Left ventricle myocardium inferior (tissue), 1 donor: ENCODE data around the gene TMEM80. TPM values are rescaled to one million over a fixed set of nuclear protein-coding genes. Genes with fewer than 3 reads are reported as not detected.

Experiments
- DNase-seq: peaks from one replicate; pipeline ENCODE4 v3.0.0-alpha.2; 2020
- H3K27ac ChIP-seq: fragments of 200-600 bp; replicated peaks from 2 replicates; pipeline ENCODE4 v1.8.0; 2021
- H3K27me3 ChIP-seq: fragments of 200-600 bp; 2 replicates; pipeline ENCODE4 v1.8.0; 2021; ENCODE audit warnings: low read depth
- H3K36me3 ChIP-seq: fragments of 200-600 bp; 2 replicates; pipeline ENCODE4 v1.8.0; 2021
- H3K4me1 ChIP-seq: fragments of 200-600 bp; 2 replicates; pipeline ENCODE4 v1.8.0; 2021
- H3K4me3 ChIP-seq: fragments of 200-600 bp; 2 replicates; pipeline ENCODE4 v1.8.0; 2021; ENCODE audit warnings: mild to moderate bottlenecking, moderate library complexity
- H3K9me3 ChIP-seq: fragments of 200-600 bp; replicated peaks from 2 replicates; pipeline ENCODE4 v1.8.0; 2021
- CTCF ChIP-seq: fragments of 200-600 bp; IDR thresholded peaks from 2 replicates; pipeline ENCODE4 v1.8.0; 2021; ENCODE audit warnings: antibody characterized with exemption, mild to moderate bottlenecking, borderline replicate concordance
- intact Hi-C: fragments of 100-400 bp; cut with micrococcal nuclease; formaldehyde crosslinking; loops from one replicate; pipeline ENCODE4 v1.11.0; 2022
- total RNA-seq: library from RNA; stranded (reverse); fragmentation: NEBNext Ultra II Directional; extraction: Animal tissue kit (Norgen Biotek cat#: 25700); gene quantifications from one replicate; pipeline ENCODE4 v1.2.1, GENCODE V29; 2021
- donor health status: DM: no; HTN: yes; CAD: no; lungs with severe emphysema.

Gene TMEM80
- total RNA-seq, 1 donor from 2014 or later: 10.3 TPM

GRCh38 chr11:690738-691633 is 4.6 kb upstream of the TMEM80 start:
- intact Hi-C loops: no loop called here
- Histone ChIP-seq H3K4me1 (peaks cover 41% of the 10 kb centered on the region), H3K27me3 (no peaks in the 10 kb centered on the region), H3K36me3 (peaks cover 36% of the 10 kb centered on the region), H3K9me3 (no peaks in the 10 kb centered on the region), H3K27ac (no peak overlapping the region), H3K4me3 (no peak overlapping the region)
- no peak for DNase-seq
- TF ChIP-seq CTCF: no peak

- Histone ChIP-seq H3K9me3 (no peaks in the 10 kb centered on the region), H3K36me3 (peaks cover 27% of the 10 kb centered on the region), H3K27ac (no peak overlapping the region), H3K4me3 (no peak overlapping the region), H3K4me1 (peaks cover 51% of the 10 kb centered on the region), H3K27me3 (no peaks in the 10 kb centered on the region)
- no peak for TF ChIP-seq CTCF
- intact Hi-C loops: no loop called here
- DNase-seq: no peak
These were observed 3.7 kb upstream of the TMEM80 start for GRCh38 chr11:691710-692590.

GRCh38 chr11:692824-693414 is 2.7 kb upstream of the TMEM80 start:
- intact Hi-C loops: no loop called here
- Histone ChIP-seq H3K4me3 (peak overlapping the region; percentile 89), H3K4me1 (peaks cover 61% of the 10 kb centered on the region), H3K36me3 (peaks cover 17% of the 10 kb centered on the region), H3K27me3 (no peaks in the 10 kb centered on the region), H3K27ac (peak overlapping the region; percentile 99), H3K9me3 (no peaks in the 10 kb centered on the region)
- no peak for TF ChIP-seq CTCF
- DNase-seq: no peak

GRCh38 chr11:693415-693831 is 2.2 kb upstream of the TMEM80 start:
- peaks cover 12% of the 10 kb centered on the region for H3K36me3 ChIP-seq
- H3K27ac ChIP-seq: peak overlapping the region; percentile 99
- intact Hi-C loops: no loop called here
- no peaks in the 10 kb centered on the region for H3K9me3 ChIP-seq
- H3K27me3 ChIP-seq: no peaks in the 10 kb centered on the region
- no peak for TF ChIP-seq CTCF
- peaks cover 61% of the 10 kb centered on the region for H3K4me1 ChIP-seq
- peak overlapping the region; percentile 89 for H3K4me3 ChIP-seq
- no peak for DNase-seq

- intact Hi-C loops: no loop called here
- H3K4me1 ChIP-seq: peaks cover 61% of the 10 kb centered on the region
- no peak for TF ChIP-seq CTCF
- no peaks in the 10 kb centered on the region for H3K9me3 ChIP-seq
- peak overlapping the region; percentile 99 for H3K27ac ChIP-seq
- no peaks in the 10 kb centered on the region for H3K27me3 ChIP-seq
- peak overlapping the region; percentile 89 for H3K4me3 ChIP-seq
- DNase-seq: no peak
- peaks cover 8% of the 10 kb centered on the region for H3K36me3 ChIP-seq
These were observed 1.6 kb upstream of the TMEM80 start for GRCh38 chr11:693887-694562.
